Kidney (tissue), 14 donors: ENCODE measurements around the gene CATSPERD. TPM values are rescaled to one million over a fixed set of nuclear protein-coding genes. Genes with fewer than 3 reads are reported as not detected.

ENCODE experiments used
- DNase-seq, 5 donors: peaks; one replicate each; pipeline ENCODE4 v3.0.0-alpha.2; 2013 to 2020
- FAIRE-seq: peaks from 2 replicates; lab custom pipeline; 2012; peaks lifted over from hg19 to GRCh38; lab: Jason Lieb, UNC
- H3K27ac ChIP-seq, 2 donors: one replicate each; pipeline ENCODE4 v1.7.0; 2013; ENCODE audit warnings: low read depth in 2 of 2, low read length in 2 of 2, inconsistent platforms in 1 of 2
- H3K27me3 ChIP-seq: one replicate; pipeline ENCODE4 v1.7.1; 2013; ENCODE audit warnings: low read length, inconsistent platforms; ENCODE audit not compliant: control insufficient read depth, insufficient read depth
- H3K36me3 ChIP-seq, 3 donors: one replicate each; pipeline versions ENCODE4 v1.7.0 to v1.7.1; 2013; ENCODE audit warnings: low read length in 3 of 3, control low read depth in 1 of 3, inconsistent platforms in 1 of 3; ENCODE audit not compliant: insufficient read depth in 3 of 3, control insufficient read depth in 2 of 3
- H3K4me1 ChIP-seq, 3 donors: one replicate each; pipeline versions ENCODE4 v1.7.0 to v1.7.1; 2013; ENCODE audit warnings: low read length in 3 of 3, inconsistent platforms in 1 of 3, low read depth in 1 of 3; ENCODE audit not compliant: control insufficient read depth in 2 of 3, insufficient read depth in 2 of 3
- H3K4me3 ChIP-seq, 3 donors: one replicate each; pipeline versions ENCODE4 v1.7.0 to v1.8.1; 2013; ENCODE audit warnings: low read length in 3 of 3, control low read depth in 1 of 3, inconsistent platforms in 1 of 3
- H3K9ac ChIP-seq, 3 donors: one replicate each; pipeline versions ENCODE4 v1.7.0 to v1.7.1; 2013; ENCODE audit warnings: low read length in 3 of 3, control low read depth in 1 of 3, inconsistent platforms in 1 of 3
- H3K9me3 ChIP-seq, 3 donors: one replicate each; pipeline versions ENCODE4 v1.7.0 to v1.7.1; 2013; ENCODE audit warnings: low read length in 3 of 3, control low read depth in 1 of 3, inconsistent platforms in 1 of 3; ENCODE audit not compliant: control insufficient read depth in 2 of 3, insufficient read depth in 1 of 3
- intact Hi-C: fragments of 100-400 bp; cut with DNase I; formaldehyde crosslinking; loops from one replicate; pipeline ENCODE4 v1.11.1; 2022
- polyA plus RNA-seq: library from polyadenylated mRNA; stranded (reverse); fragments of 350-450 nt; fragmentation: Illumina TruSeq; extraction: RNeasy Lipid Tissue Mini Kit (QIAGEN cat#74804); gene quantifications from one replicate; pipeline ENCODE4 v1.2.3, GENCODE V29; 2014; ENCODE audit warnings: low read depth, low replicate concordance; ENCODE audit not compliant: insufficient read depth
- total RNA-seq: library from RNA; stranded (reverse); fragmentation: NEBNext Ultra II Directional; extraction: Animal tissue kit (Norgen Biotek cat#: 25700); gene quantifications from one replicate; pipeline ENCODE4 v1.2.1, GENCODE V29; 2021
- TF ChIP-seq, protein P1 (sequence below): IDR thresholded peaks from 3 replicates; pipeline ENCODE4 v1.5.1; 2012; ENCODE audit warnings: mild to moderate bottlenecking, moderate library complexity, borderline replicate concordance; ENCODE audit not compliant: insufficient read depth; ENCODE audit errors: extremely low read depth
- donor health status: control.
- donor health status: control.
- donor health status: control.
- donor health status: control.
- donor health status: control.
- donor health status: DM: yes; HTN: yes; CAD: no.
- donor health status: Normal renal cell carcinoma (clear cell type).

The CATSPERD gene
- total and polyA plus RNA-seq, 2 donors from 2014 or later = not detected

DNA sequence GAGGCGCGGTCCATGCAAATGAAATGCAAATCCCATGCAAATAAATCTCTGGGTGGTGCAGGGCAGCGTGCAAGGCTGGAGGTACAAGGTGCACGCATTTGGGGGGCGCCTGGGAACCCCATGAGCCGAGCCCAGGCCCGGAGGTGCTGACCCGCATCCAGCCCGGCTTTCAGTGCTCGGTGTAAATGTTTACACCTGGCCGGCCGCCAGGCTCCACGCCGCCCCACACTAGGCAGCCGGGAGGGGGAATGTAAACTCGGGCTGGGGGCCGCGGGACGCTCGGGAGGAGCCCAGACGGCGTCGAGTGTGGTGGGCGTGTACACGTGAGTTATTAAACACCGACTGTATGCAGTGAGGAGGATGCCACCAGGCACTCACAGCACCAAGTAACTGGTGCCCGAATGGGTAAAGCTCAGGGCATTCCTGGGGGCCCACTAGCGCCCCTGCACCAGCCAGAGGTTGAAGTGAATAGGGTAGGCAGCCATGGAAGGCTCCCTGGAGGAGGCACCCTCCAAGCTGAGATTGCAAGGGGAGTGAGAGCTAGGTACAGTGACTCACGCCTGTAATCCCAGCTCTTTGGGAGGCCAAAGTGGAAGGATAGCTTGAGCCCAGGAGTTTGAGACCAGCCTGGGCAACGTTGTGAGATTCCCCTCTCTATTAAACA, 101.9 kb downstream of the CATSPERD start:
- TF ChIP-seq, protein P1, sequence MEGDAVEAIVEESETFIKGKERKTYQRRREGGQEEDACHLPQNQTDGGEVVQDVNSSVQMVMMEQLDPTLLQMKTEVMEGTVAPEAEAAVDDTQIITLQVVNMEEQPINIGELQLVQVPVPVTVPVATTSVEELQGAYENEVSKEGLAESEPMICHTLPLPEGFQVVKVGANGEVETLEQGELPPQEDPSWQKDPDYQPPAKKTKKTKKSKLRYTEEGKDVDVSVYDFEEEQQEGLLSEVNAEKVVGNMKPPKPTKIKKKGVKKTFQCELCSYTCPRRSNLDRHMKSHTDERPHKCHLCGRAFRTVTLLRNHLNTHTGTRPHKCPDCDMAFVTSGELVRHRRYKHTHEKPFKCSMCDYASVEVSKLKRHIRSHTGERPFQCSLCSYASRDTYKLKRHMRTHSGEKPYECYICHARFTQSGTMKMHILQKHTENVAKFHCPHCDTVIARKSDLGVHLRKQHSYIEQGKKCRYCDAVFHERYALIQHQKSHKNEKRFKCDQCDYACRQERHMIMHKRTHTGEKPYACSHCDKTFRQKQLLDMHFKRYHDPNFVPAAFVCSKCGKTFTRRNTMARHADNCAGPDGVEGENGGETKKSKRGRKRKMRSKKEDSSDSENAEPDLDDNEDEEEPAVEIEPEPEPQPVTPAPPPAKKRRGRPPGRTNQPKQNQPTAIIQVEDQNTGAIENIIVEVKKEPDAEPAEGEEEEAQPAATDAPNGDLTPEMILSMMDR = no peak
- no peak overlapping the region for H3K27ac ChIP-seq
- intact Hi-C loops = no loop called here
- no peak overlapping the region for H3K4me3 ChIP-seq
- FAIRE-seq (no peak), DNase-seq (peak in 1 of 5 donors; percentile 48)
- no peaks in the 10 kb centered on the region for H3K27me3 ChIP-seq
- H3K9me3 ChIP-seq = no peaks in the 10 kb centered on the region
- no peaks in the 10 kb centered on the region for H3K36me3 ChIP-seq
- peaks cover 0 to 6% (median 0%) of the 10 kb centered on the region in 3 donors for H3K4me1 ChIP-seq
- H3K9ac ChIP-seq = no peak overlapping the region

GRCh38 chr19:5823579-5824281, 103.3 kb downstream of the CATSPERD start:
- H3K36me3 ChIP-seq = no peaks in the 10 kb centered on the region
- intact Hi-C loops = no loop called here

DNA sequence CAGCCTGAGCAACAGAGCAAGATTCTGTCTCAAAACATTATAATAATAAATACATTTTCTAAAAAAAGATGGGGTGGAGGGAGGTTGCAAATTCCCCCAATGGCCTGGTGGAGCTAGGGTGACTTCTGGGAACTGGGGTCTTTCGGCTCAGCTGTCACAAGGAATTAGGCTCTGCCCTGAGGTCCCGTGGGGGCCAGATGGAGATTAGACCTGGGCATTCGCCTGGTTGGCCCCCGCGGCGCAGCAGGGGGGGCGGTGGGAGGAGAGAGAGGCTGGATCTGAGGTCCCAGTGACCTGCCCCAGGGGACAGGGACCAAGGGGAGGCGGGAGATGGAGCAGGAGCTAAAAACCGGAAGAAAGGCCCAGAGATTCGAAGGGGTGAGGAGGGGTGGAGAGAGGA, 104.3 kb downstream of the CATSPERD start:
- Histone ChIP-seq H3K4me3 (no peak overlapping the region), H3K9ac (no peak overlapping the region), H3K27ac (no peak overlapping the region), H3K9me3 (no peaks in the 10 kb centered on the region), H3K36me3 (no peaks in the 10 kb centered on the region), H3K27me3 (no peaks in the 10 kb centered on the region), H3K4me1 (peaks cover 0 to 16% (median 0%) of the 10 kb centered on the region in 3 donors)
- no peak for DNase-seq
- no peak for FAIRE-seq
- TF ChIP-seq, protein P1 = no peak
- intact Hi-C loops = no loop called here

More at GRCh38 chr19:5823579-5824281, 103.3 kb downstream of the CATSPERD start:
- Histone ChIP-seq H3K4me3 (no peak overlapping the region), H3K9ac (no peak overlapping the region), H3K27me3 (no peaks in the 10 kb centered on the region), H3K27ac (no peak overlapping the region), H3K4me1 (peaks cover 0 to 12% (median 0%) of the 10 kb centered on the region in 3 donors), H3K9me3 (no peaks in the 10 kb centered on the region)
- no peak for FAIRE-seq
- peak in 1 of 5 donors; percentile 45 for DNase-seq
- TF ChIP-seq, protein P1 = no peak
